Measurements from ENCODE around the gene KRTAP5-6.
A peak's percentile ranks its signal among the peaks of the same experiment; 100 is the strongest.

The KRTAP5-6 gene

DNA sequence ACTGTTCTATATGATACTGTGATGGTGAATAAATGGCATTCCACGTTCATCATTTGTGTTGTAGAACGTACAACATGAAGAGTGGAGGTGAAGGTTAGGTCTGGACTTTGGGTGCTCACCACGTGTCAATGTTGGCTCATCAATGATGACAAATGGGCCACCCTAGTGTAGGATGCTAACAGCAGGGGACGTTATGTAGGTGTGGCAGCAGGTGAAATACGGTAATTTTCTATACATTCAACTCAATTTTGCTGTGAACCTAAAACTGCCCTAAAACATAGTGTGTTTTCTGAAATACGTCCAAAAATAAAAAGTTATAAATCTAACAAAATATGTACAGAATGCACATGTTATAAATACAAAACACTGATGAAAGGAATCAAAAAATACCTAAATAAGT is 6.2 kb downstream of the KRTAP5-6 start:
- DNase-seq: no peak

DNA sequence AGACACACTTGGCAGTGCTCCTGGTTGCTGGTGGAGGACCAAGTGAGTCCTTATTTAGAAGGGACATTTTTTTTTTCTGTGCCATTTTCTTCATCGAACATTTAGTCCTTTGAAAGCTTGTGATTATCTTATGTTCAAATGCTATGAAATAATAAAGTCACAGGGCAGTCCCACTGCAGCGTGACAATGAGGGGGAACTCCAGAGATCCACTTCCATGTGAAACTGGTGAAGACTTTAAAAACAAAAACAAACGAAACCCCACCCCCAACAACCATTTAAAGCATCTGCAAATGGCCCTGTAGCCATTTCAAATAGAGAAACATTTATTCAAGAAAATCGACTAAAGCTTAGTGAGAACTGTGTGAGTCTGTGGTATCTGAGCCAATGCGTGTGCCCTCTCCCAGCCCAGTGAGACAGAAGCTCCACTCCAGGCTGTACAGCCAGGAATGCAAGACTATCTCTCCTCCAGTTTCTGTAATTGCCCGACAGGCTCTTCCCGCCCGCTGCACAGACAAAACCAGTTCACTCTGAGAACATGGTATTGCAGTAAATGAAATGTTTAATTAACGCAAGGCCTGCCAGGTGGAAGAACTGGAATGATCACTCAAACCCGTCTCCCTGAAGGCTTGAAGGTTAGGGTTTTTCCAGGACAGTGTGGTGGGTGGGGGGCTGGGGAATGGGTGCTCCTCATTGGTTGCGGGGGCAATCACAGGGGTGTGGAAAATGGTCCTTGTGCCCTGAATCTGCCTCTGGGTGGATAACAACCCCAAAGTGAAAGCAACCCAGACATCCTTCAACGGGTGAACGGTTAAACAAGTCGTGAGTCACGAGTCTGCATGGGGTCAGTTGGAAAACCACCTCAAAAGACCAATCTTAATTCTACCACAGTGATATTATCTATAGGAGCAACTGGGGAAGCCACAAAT is 8.4 kb downstream of the KRTAP5-6 start:
- DNase-seq: no peak

DNA sequence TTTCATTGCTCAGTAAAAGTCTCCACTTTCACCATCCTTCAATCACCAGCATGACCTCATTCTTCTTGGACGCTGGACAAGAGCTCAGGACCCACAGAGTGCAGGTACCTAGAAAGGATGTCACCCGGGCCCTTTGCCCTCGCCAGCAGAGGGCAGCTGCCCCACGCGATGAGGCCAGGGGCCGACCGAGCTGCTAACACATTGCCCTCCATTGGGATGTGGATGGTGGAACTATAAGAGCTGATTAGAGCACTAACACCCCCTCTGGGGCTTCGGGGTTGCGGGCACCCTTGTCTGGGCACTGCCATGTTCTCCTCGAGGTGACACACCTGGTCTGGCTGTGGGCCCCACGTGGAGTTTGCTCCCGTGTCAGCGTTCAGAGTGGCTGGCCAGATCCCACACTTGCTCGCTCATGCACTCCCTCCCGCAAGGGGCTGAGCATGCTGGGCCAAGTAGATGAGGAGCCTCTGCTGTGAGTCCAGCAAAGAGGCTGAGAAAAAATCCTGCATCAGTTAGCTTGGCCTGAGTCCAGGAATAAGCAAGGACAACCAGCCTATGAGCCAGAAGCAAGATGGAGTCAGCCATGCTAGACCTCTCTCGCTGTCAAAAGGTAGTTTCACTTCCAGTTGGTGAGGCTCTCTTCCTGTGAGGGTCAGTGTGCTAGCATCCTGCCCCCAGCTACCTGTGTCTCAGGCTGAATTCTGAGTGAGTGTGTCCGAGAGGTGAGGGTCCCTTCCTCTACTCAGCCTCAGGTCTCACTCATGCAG is 9.8 kb downstream of the KRTAP5-6 start:
- peak in 1 of 2 donors; percentile 17 for DNase-seq

DNA sequence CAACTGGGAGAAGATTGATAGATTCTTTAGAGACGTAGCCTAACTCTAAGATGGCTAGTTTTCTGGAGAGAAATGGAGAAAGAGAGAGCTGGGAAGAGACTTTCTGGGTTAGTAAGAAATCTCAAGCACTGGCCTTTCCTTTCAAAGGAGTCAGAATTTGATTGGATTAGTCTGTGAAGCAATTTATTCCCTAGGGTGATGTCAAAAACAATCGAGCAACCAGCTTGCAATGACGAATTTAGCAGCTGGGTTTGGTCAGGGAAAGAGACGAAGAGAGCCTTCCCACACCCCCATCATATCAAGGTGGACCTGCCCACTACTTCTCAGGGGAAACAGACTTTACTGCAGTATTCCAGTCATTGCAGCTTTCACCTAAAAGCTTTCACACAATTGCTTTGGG is 10.8 kb downstream of the KRTAP5-6 start:
- no peak for DNase-seq

DNA sequence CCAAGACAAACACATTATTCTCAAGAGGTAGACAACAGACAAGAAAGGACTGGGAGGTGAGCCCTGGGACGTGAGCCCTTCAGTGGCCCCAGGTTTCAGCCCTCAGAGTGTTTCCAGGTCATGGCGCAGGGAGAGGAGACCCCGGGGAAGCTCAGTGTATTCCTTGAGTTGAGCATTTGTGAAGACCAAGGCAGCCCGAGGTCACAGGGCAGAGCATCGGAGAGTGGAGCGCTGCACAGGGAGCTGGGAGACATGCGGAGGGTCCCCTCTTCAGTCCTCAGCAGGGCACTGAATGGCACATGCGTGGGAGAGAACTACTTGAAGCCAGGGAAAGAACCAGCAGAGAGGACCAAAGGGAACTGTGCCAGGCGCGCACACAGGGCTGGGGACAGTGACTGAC is 11.7 kb downstream of the KRTAP5-6 start:
- DNase-seq: no peak

DNA sequence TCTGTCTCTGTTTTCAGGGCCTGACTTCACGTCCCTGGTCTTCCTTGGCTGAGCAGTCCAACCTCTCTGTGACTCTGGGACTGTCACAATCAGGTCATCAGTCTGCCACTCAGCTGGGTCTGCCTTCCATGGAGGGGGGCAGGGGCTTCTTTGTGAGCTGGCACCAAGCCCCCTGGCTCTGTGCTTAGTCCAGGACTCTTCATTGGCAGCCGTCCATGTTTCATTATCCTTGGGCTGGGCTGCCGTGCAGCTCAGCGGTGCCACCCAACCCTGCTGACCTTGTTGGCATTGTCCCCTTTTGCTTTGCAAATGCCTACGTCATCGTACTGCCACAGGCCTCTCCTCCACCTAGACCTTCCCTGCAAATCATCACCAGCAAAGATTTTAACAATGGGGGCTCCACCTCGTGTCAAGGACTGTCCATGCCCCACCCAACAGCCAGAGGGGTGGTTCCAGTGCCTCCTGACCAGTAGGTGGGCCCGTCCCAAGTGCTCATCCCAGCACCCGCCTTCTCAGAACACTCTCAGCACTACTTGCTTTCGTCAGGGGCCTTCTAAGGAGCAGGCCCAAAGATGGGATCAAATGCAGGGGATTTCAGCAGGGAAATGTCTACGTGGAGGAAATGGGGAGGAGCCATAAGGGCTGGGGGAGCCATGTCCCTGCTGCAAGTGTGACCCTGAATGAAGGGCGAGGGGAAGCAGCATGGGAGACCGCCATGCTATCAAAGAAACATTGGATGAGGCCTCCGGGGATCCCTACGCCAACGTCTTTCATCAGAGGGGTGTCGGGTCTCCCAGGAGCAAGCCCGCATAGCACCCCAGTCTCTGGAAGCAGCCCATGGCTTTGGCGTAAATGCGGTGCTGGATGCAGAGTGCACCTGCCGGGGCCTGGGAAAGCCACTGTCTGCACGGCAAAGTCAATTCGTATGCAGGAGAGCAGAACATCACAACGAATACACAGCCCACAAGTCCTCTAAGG is 18.2 kb downstream of the KRTAP5-6 start:
- DNase-seq: no peak

DNA sequence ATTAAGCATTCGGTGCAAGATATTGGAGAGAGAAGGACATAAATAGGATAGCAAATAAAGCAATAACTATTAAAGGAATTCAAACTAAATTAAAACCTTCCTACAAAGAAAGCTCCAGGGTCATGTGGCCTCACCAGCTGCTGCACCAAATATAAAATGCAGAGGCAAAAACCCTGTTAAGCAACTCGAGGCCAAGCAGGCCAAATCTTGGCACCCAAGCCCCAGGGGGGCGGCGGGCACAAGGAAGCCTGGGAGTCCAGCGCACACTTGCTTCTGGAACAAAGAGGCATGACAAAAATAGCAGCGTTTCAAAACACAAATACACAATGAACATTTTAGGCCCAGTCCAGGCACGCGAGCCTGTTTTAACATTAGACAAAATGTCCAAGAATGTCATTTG is 20.8 kb downstream of the KRTAP5-6 start:
- no peak for DNase-seq

DNA sequence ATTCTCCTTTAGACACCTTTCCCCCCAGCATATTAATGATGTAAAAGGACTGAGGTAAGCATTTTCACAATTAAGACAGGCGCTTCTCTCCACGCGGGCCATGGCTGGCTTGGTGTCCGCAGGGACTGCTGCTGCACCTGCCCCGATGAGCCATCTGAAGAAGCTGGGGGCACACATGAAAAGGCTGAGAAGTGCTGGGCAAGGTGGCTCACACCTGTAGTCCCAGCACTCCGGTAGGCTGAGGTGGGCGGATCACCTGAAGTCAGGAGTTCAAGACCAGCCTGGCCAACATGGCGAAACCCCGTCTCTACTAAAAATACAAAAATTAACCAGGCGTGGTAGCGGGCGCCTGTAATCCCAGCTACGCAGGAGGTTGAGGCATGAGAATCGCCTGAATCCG is 21.3 kb downstream of the KRTAP5-6 start:
- no peak for DNase-seq

DNA sequence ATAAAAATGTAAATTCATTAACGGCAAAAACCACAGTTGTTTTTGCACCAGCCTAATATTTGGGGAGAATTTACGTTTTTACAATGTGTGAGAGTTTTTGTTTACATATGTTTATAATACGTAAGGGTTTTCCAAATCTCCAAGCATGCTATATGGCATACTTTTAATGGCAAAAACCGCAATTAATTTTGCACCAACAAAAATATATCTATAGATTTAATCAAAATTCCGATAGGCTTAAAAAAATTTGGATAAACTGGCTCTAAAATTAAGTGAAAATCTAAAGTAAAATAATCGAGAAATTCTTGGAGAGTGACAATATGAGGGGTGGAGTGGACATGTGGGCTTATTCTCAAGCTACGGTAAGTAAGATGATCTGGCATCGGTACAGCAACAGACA is 22.8 kb downstream of the KRTAP5-6 start:
- DNase-seq: no peak

DNA sequence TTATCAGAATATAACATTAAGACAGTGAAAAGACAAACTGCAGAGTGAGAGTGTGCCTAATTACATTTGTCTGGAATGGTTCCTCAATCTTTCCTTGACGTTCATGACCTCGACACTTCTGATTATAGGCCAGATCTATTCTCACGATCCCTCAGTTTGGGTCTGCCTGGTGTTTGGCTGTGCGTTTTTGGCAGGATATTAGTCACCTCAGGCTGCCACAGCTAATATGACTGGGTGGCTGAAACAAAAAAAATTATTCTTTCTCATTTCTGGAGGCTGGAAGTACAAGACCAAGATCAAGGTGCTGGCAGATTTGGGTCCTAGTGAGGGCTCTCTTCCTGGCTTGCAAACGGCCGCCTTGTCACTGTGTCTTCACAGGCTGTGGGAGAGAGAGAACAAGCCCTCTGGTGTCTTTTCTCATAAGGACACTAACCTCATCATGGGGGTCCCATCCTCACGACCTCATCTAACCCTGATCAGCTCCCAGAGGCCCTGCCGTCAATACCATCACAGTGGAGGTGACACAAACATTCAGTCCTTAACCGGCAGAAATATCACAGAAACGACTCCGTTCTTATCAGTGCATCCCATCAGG is 30.2 kb downstream of the KRTAP5-6 start:
- DNase-seq: peak in 1 of 2 donors; percentile 12

DNA sequence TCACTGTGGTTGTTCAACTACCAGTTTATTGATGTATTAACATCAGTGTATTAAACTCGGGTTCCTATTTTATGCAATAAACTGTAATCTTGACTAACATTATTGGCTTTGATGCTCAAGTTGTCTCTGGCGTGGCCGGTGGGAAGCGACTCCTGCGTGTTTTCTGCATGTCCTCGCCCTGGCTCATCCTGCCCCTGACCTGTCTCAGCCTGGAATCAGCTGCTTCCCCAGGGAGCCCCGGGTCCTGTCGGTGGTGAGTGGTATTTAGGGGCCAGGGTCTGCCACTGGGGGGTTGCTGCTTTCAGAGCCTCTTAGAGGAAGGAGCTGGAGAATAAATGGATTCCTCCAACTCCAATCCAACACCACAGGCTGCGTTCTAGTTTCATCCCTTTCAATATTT is 30.9 kb downstream of the KRTAP5-6 start:
- no peak for DNase-seq

DNA sequence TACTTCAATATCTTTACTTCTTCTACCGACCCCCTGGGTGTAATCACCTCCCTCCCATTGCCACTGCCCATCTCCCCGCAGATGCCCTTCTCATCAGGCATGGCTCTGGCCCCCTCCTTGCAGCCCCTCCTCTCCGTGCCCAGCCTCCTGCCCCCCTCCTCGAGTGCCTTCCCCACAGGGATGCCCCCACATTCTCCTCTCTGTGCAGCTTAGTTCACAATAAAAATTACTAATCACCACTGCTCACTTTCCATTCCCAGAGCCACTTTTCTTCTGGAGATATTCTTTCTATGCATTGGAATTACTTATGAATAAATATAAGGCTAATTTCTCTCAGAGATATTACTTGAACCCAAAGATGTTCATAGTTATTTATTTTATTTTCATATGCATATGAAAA is 31.3 kb downstream of the KRTAP5-6 start:
- no peak for DNase-seq

DNA sequence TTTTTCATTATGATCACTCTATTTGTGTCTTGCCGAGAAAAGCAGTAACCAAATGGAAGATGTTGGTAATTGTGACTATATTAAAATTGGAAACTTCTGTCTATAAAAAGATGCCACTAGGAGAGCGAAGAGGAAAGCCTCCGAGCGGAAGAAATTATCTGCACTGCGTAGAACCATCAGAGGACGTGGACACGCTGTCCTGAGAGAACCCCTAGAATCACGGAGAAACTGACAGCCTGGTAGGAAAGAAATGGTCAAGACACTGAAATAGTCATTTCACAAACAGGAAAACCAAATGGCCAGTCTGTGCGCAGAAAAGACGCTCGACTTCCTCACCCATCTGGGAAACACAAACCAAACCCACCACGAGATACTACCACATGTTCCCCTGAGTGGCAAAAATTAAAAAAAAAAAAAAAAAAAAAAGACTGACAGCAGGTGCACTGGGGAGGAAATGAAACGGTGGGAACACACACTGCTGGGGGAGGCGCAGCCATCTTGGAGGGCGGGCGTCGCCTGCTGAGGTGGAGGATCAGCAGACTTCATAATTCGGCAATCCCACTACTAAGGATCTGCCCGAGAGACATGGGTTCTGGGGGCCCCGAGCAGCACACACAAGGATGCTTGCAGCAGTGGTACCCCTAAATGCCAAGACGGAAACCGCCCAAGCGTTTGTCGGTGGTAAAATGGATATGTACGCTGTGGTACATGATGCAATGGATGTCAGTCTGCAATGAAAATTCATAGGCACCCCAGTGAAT is 32.1 kb downstream of the KRTAP5-6 start:
- DNase-seq: no peak

DNA sequence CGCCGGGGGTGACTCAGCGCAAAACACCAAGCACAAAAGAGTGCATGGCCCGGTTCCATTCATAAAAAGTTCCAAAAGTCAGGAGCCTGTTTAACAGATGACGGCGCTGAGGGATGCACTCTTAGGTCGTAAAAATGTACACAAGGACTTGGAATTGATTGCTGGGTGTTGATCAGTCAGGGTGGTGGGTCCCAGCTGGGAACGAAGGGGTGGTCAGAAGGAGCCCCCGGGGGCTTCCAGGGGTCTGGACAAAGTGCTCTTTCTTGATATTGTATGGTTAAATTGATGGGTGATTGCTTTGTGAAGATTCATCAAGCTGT is 32.7 kb downstream of the KRTAP5-6 start:
- DNase-seq: no peak

DNA sequence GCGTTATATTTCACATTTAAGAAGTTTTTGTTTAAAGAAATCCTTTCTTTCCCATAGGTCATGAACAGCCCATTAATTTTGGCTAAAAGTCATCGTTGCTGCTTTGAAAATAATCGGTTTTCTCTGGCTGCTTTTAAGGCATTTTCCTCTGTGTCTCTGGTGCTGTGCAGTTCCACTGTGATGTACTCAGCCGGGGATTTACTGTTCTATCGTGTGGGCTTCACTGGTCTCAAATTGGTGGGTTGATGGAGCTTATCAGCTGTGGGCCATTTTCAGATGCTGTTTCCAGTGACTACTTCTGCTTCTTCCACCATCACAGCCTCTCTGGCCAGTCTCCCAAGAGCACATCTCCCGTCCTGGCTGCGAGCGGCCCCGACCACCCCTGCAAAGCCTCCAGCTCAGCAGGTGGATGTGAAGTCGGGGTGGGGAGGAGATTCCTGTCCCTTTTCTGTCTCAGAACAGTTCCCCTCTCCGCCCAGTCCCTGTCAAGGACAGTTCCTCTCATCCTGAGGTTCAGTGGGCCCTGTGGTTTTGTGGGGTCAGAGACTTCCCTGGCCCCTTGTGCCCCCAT is 33.1 kb downstream of the KRTAP5-6 start:
- no peak for DNase-seq

DNA sequence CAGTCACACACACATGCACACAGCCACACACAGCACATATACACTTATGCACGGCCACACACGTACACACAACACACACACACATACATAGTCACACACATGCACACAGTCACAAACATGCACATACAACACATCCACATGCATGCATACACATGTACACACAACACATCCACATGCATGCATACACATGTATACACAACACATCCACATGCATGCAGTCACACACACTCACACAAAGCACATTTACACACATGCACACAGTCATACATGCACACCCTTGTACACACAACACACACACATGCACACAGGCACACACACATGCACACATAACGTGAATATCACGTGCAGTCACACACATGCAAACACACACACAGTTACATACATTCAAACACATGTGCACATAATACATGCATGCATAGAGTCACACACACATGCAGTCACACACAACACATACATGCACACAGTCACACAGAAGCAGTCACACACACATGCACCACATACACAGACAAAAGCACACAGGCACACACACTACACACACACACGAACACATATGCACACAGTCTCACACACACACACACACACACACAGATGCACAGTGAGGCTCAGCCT is 34.6 kb downstream of the KRTAP5-6 start:
- DNase-seq: no peak

DNA sequence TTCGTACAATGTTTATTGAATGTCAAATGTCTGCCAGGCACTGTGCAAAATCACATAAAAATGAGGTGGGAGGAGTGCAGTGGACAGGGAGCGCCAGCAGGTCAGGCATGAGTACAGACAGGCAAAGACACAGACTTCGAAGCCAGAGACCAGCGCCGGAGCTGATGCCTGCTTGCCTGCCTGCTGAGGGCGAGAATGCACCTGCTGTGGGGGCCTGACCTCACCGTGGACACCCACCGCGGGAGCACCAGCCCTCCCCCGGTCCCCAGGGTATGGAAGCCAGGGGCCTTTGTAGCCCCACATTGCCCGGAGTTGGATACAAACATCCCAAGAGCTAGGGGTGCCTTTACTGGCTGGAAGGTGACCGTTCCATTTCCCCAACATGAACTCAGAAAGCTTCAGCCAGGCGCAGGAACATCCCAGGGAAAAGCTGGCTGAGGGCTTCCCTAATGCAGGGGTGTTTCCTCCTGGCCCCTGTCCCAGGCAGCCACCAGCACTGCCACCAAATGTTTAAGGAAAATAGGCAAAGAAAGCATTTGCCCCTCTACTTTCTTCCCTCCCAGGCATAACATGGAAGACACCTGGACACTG is 35.5 kb downstream of the KRTAP5-6 start:
- DNase-seq: no peak

DNA sequence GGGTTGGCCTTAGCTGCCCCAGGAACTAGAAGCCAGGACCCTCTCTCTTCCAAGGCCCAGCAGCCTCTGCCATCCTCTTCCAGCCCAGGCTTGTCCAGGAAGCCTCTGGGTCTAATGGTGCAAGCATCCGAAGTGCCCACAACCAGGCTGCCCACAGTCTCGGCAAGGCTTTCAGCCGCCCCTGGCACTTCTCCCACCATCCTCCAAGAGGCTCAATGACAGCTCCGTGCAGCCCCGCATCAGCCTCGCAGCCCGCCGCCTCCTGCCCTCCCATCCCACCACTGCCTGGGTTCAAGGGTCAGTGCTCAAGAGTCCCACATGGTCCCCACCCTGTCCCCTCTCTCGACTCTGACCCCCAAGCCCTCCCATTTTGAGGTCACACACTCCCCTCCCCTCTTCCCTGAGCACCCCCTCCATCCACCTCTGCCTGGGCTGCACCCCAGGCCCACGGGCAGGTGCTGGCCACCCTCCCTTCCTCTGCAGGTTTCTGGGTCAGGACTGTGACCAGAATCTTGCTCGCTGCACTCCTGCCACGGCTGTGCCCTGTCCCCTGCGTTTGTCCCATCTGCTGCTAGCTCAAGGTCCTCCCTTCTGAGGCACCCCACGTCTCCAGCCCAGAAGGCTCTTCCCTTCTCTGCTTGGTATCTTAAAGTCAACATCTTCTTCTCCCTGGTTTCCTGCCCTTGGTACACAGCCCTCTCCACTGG is 36.2 kb downstream of the KRTAP5-6 start:
- DNase-seq: no peak

DNA sequence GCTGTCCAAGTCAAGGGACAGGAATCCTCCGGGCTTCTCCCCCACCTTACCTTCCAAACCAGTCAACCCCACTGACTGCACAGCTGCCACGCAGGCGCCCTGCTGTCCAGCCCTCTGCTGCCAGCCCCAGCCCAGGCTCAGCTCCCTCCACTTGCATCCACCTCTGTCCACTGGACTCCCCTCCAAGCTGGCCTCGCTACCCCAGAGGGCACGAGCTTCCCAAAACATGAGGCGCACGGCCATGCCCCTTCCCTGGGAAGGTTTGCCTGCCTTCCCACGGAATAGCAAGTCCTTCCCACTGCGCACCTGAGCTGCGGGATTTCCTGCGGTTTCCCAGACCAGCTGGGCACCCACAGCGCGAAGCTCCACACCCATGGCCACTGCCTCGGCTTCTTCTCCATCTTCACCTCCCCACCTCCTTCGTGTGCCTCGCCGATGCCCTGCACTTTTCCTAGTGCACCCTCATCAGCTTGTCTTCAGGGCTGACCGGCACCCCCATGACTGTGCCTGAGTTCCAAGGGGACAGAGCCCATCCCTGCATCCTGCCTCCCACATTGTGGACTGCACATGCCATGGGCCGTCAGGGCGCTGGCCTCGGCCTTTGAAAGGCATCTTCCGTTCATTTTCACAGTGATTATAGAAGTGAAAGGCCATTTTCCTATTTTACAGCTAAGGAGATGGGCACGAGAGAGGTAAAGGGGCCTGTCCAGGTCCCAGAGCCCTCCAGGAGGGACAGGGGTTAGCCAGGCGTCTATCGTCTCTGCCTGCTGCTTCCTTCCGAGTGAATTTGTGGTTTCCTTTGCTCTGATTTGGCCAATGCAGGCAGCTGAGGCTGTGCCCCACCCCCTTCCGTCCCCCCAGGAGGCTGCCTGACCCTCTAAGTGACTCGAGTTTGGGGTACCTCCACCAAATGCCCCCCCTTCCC is 37.0 kb downstream of the KRTAP5-6 start:
- DNase-seq: no peak
